ENCODE results near the gene HSPH1. TPM values are rescaled to one million over a fixed set of nuclear protein-coding genes. Genes with fewer than 3 reads are reported as not detected.

HSPH1 gene
- total and polyA plus RNA-seq, 2 of the 13 experiments (the other 11 are each of a cell fraction or from before 2014, with no cell fraction given): 13.0 to 62.9 TPM

- TF ChIP-seq CHCHD3 (CRISPR knock-in tag; IDR thresholded peaks at IDR 0.05): no peak
- no peak for TF ChIP-seq ERF (CRISPR knock-in tag; IDR thresholded peaks at IDR 0.05)
- TF ChIP-seq, protein P1, sequence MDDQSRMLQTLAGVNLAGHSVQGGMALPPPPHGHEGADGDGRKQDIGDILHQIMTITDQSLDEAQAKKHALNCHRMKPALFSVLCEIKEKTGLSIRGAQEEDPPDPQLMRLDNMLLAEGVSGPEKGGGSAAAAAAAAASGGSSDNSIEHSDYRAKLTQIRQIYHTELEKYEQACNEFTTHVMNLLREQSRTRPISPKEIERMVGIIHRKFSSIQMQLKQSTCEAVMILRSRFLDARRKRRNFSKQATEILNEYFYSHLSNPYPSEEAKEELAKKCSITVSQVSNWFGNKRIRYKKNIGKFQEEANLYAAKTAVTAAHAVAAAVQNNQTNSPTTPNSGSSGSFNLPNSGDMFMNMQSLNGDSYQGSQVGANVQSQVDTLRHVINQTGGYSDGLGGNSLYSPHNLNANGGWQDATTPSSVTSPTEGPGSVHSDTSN (CRISPR knock-in tag; IDR thresholded peaks at IDR 0.05; ENCODE audit: borderline replicate concordance): no peak
- TF ChIP-seq, protein P2, sequence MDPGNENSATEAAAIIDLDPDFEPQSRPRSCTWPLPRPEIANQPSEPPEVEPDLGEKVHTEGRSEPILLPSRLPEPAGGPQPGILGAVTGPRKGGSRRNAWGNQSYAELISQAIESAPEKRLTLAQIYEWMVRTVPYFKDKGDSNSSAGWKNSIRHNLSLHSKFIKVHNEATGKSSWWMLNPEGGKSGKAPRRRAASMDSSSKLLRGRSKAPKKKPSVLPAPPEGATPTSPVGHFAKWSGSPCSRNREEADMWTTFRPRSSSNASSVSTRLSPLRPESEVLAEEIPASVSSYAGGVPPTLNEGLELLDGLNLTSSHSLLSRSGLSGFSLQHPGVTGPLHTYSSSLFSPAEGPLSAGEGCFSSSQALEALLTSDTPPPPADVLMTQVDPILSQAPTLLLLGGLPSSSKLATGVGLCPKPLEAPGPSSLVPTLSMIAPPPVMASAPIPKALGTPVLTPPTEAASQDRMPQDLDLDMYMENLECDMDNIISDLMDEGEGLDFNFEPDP (CRISPR knock-in tag; conservative IDR thresholded peaks at IDR 0.05): no peak
- TF ChIP-seq GABPB1 (CRISPR knock-in tag; IDR thresholded peaks at IDR 0.05): no peak
- H3K4me2 ChIP-seq (ENCODE audit: low read depth, low read length): peak overlapping the region; percentile 34
- BruUV-seq (replicated peaks): no TSS peak
- H3K36me3 ChIP-seq (replicated peaks in 1 of 2; ENCODE audit: control insufficient read depth in 1 of 2, insufficient read depth in 2 of 2, low read length in 2 of 2): no peaks in the 10 kb centered on the region
- DNase-seq (ENCODE audit: low spot score) (no peak), FAIRE-seq (no peak), ATAC-seq (peak; percentile 16; the same call in 2 of the 3 replicates)
- no peak overlapping the region for H3K9ac ChIP-seq (ENCODE audit: insufficient read depth, low read depth, low read length)
- H4K20me1 ChIP-seq (ENCODE audit: insufficient read depth, low read length): no peaks in the 10 kb centered on the region
- 46% methylated on average over 6 of the region's 6 CpGs for WGBS (ENCODE audit: low lambda C conversion rate)
- POLR2A ChIA-PET: no interaction called here
- peaks cover 18% of the 10 kb centered on the region for H3K4me1 ChIP-seq (ENCODE audit: insufficient read depth, low read length)
- H3K27me3 ChIP-seq (ENCODE audit: control insufficient read depth in 1 of 2, insufficient read depth in 2 of 2, low read length in 2 of 2): peaks cover 0 to 5% of the 10 kb centered on the region in 2 experiments; a peak in 1 of 5 replicates
- peak overlapping the region; percentile 21 for H2AFZ ChIP-seq (ENCODE audit: low read length)
- CTCF ChIA-PET (ENCODE audit: low intra/inter-chr PET ratio, low total read pairs): no interaction called here
- in situ Hi-C loops (cut with HindIII; ENCODE audit: extremely low pct_ligation_motif_present, low pct_unique_long_range_greater_than_20kb): no loop called here
- no peak overlapping the region for H3K27ac ChIP-seq (ENCODE audit: extremely low read length, insufficient read depth, low read length)
- H3K79me2 ChIP-seq (ENCODE audit: insufficient read depth, low read length): no peaks in the 10 kb centered on the region
- no peaks in the 10 kb centered on the region for H3K9me3 ChIP-seq (ENCODE audit: low read length)
- intact Hi-C loops (cut with micrococcal nuclease; ENCODE audit: unreplicated experiment): no loop called here
- no peak overlapping the region for H3K4me3 ChIP-seq (replicated peaks in 1 of 3; ENCODE audit: insufficient read depth in 1 of 3, low read depth in 2 of 3, low read length in 3 of 3)
These were observed 30.6 kb upstream of the HSPH1 start for GRCh38 chr13:31192306-31192705.

DNA sequence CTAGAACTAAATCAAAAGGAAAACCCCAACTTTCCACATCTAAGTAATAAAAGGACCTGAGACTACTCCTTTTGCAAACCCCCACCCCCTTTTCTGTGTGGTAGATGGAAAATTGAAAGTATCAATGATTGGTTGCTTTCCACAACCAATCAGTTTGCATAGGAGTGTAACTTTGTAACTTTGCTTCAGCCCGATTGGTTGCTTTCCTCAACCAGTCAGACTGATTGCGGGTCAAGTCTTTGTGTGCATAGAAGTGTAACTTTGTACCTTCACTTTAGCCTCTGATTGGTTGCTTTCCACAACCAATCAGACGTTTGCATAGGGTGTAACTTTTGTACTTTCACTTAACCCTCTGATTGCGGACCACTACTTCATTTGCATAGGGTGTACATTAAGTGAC, 30.0 kb upstream of the HSPH1 start:
- 8% methylated on average over 4 of the region's 4 CpGs for whole genome bisulfite sequencing (ENCODE audit: low lambda C conversion rate)
- H3K36me3 ChIP-seq (replicated peaks in 1 of 2; ENCODE audit: control insufficient read depth in 1 of 2, insufficient read depth in 2 of 2, low read length in 2 of 2): no peaks in the 10 kb centered on the region
- H4K20me1 ChIP-seq (ENCODE audit: insufficient read depth, low read length): no peaks in the 10 kb centered on the region
- FAIRE-seq: peak; percentile 18
- peak; percentile 91 for ATAC-seq
- H2AFZ ChIP-seq (ENCODE audit: low read length): no peak overlapping the region
- BruUV-seq (replicated peaks): no TSS peak
- DNase-seq (ENCODE audit: low spot score): peak; percentile 61
- H3K9me3 ChIP-seq (ENCODE audit: low read length): no peaks in the 10 kb centered on the region
- H3K27ac ChIP-seq (ENCODE audit: extremely low read length, insufficient read depth, low read length): no peak overlapping the region
- no peak overlapping the region for H3K9ac ChIP-seq (ENCODE audit: insufficient read depth, low read depth, low read length)
- H3K4me3 ChIP-seq (replicated peaks in 1 of 3; ENCODE audit: insufficient read depth in 1 of 3, low read depth in 2 of 3, low read length in 3 of 3): no peak overlapping the region
- in situ Hi-C loops (cut with HindIII; ENCODE audit: extremely low pct_ligation_motif_present, low pct_unique_long_range_greater_than_20kb) (no loop called here), intact Hi-C loops (cut with micrococcal nuclease; ENCODE audit: unreplicated experiment) (loop anchor here (2.0 kb wide), 1 partner anchor 15 kb away; no protein-coding TSS in a partner anchor)
- no peaks in the 10 kb centered on the region for H3K79me2 ChIP-seq (ENCODE audit: insufficient read depth, low read length)
- TF ChIP-seq RFX5 (IDR thresholded peaks at IDR 0.05; ENCODE audit: low read depth, low read length): 0 out of 2 replicates have a peak, but pooled peaks have one; percentile 11
- TF ChIP-seq ZNF816 (CRISPR knock-in tag; IDR thresholded peaks at IDR 0.05; ENCODE audit: borderline replicate concordance): no peak
- peak; percentile 83 for TF ChIP-seq NFYC (CRISPR knock-in tag; IDR thresholded peaks at IDR 0.05)
- peak; percentile 54; the same call in 1 of the 2 replicates for TF ChIP-seq ZMYM4 (CRISPR knock-in tag; IDR thresholded peaks at IDR 0.05)
- TF ChIP-seq SMYD3 (CRISPR knock-in tag; IDR thresholded peaks at IDR 0.05): no peak
- TF ChIP-seq HNF4A (CRISPR knock-in tag; IDR thresholded peaks at IDR 0.05): peak; percentile 42
- TF ChIP-seq NFYB (CRISPR knock-in tag; IDR thresholded peaks at IDR 0.05): peak; percentile 83
- peak; percentile 89 for TF ChIP-seq ZNF652 (CRISPR knock-in tag; IDR thresholded peaks at IDR 0.05; ENCODE audit: borderline replicate concordance, low read depth)
- POLR2A ChIA-PET: no interaction called here
- H3K4me2 ChIP-seq (ENCODE audit: low read depth, low read length): peak overlapping the region; percentile 34; the same call in 1 of the 2 replicates
- peaks cover 13% of the 10 kb centered on the region for H3K4me1 ChIP-seq (ENCODE audit: insufficient read depth, low read length)
- CTCF ChIA-PET (ENCODE audit: low intra/inter-chr PET ratio, low total read pairs): no interaction called here
- H3K27me3 ChIP-seq (ENCODE audit: control insufficient read depth in 1 of 2, insufficient read depth in 2 of 2, low read length in 2 of 2): no peaks in the 10 kb centered on the region; a peak in 1 of 5 replicates

Data from HepG2 (cell line).